MG63 (cell line): ENCODE data around the gene ABHD12. TPM values are rescaled to one million over a fixed set of nuclear protein-coding genes. Genes with fewer than 3 reads are reported as not detected.

Experiments used
- DNase-seq: peaks from one replicate; pipeline ENCODE4 v3.0.0-alpha.2; 2020
- H3K27me3 ChIP-seq: fragments of 250-450 bp; sonication (Bioruptor Pico); 2 replicates; pipeline ENCODE4 v1.5.1; 2020; ENCODE audit warnings: mild to moderate bottlenecking, moderate library complexity
- H3K36me3 ChIP-seq: fragments of 250-450 bp; sonication (Bioruptor Pico); 2 replicates; pipeline ENCODE4 v1.5.1; 2020; ENCODE audit warnings: mild to moderate bottlenecking, moderate library complexity
- H3K4me3 ChIP-seq: fragments of 250-450 bp; sonication (Bioruptor Pico); 2 replicates; pipeline ENCODE4 v1.5.1; 2020; ENCODE audit warnings: mild to moderate bottlenecking, moderate library complexity
- H3K9me3 ChIP-seq: fragments of 250-450 bp; sonication (Bioruptor Pico); 2 replicates; pipeline ENCODE4 v1.5.1; 2020; ENCODE audit warnings: mild to moderate bottlenecking, moderate library complexity
- total RNA-seq: library from RNA; depleted of rRNA; stranded (reverse); fragments of >200 nt; shearing (Covaris generic); gene quantifications from 2 replicates; pipeline ENCODE4 v1.2.3, GENCODE V29; 2014; ENCODE audit warnings: low replicate concordance

The ABHD12 gene
- total RNA-seq, 1 experiment from 2014 or later: 15.9 TPM

- H3K4me3 ChIP-seq: no peak overlapping the region
- no peaks in the 10 kb centered on the region for H3K9me3 ChIP-seq
- H3K36me3 ChIP-seq: peaks cover 2% of the 10 kb centered on the region; the same call in 1 of the 2 replicates
- no peak for DNase-seq
- no peaks in the 10 kb centered on the region for H3K27me3 ChIP-seq
Observed at GRCh38 chr20:25282796-25283195, 107.8 kb downstream of the ABHD12 start.

- Histone ChIP-seq H3K4me3 (no peak overlapping the region), H3K36me3 (peaks cover 2% of the 10 kb centered on the region; the same call in 1 of the 2 replicates), H3K27me3 (no peaks in the 10 kb centered on the region), H3K9me3 (no peaks in the 10 kb centered on the region)
- no peak for DNase-seq
Observed at GRCh38 chr20:25282034-25282781, 108.4 kb downstream of the ABHD12 start.

GRCh38 chr20:25281541-25281991 lies 109.1 kb downstream of the ABHD12 start:
- Histone ChIP-seq H3K36me3 (peaks cover 2% of the 10 kb centered on the region; the same call in 1 of the 2 replicates), H3K4me3 (no peak overlapping the region), H3K27me3 (no peaks in the 10 kb centered on the region), H3K9me3 (no peaks in the 10 kb centered on the region)
- DNase-seq: no peak

- peaks cover 2% of the 10 kb centered on the region; the same call in 1 of the 2 replicates for H3K36me3 ChIP-seq
- H3K9me3 ChIP-seq: no peaks in the 10 kb centered on the region
- H3K4me3 ChIP-seq: no peak overlapping the region
- no peak for DNase-seq
- no peaks in the 10 kb centered on the region for H3K27me3 ChIP-seq
Observed at GRCh38 chr20:25280574-25281535, 109.8 kb downstream of the ABHD12 start.

- no peaks in the 10 kb centered on the region for H3K9me3 ChIP-seq
- no peak overlapping the region for H3K4me3 ChIP-seq
- H3K27me3 ChIP-seq: no peaks in the 10 kb centered on the region
- peaks cover 2% of the 10 kb centered on the region; the same call in 1 of the 2 replicates for H3K36me3 ChIP-seq
- DNase-seq: no peak
Observed at GRCh38 chr20:25280051-25280573, 110.5 kb downstream of the ABHD12 start.

- H3K36me3 ChIP-seq: peaks cover 3% of the 10 kb centered on the region; the same call in 1 of the 2 replicates
- H3K4me3 ChIP-seq: no peak overlapping the region
- H3K9me3 ChIP-seq: no peaks in the 10 kb centered on the region
- H3K27me3 ChIP-seq: no peaks in the 10 kb centered on the region
- no peak for DNase-seq
Observed at GRCh38 chr20:25279403-25279802, 111.2 kb downstream of the ABHD12 start.

GRCh38 chr20:25278636-25279361 lies 111.8 kb downstream of the ABHD12 start:
- no peak for DNase-seq
- Histone ChIP-seq H3K9me3 (no peaks in the 10 kb centered on the region), H3K4me3 (no peak overlapping the region), H3K36me3 (peaks cover 4% of the 10 kb centered on the region; the same call in 1 of the 2 replicates), H3K27me3 (no peaks in the 10 kb centered on the region)

GRCh38 chr20:25277941-25278521 lies 112.6 kb downstream of the ABHD12 start:
- DNase-seq: no peak
- no peaks in the 10 kb centered on the region for H3K27me3 ChIP-seq
- no peaks in the 10 kb centered on the region for H3K9me3 ChIP-seq
- H3K4me3 ChIP-seq: no peak overlapping the region
- peaks cover 4% of the 10 kb centered on the region; the same call in 1 of the 2 replicates for H3K36me3 ChIP-seq

GRCh38 chr20:25277051-25277801 lies 113.4 kb downstream of the ABHD12 start:
- DNase-seq: no peak
- Histone ChIP-seq H3K9me3 (no peaks in the 10 kb centered on the region), H3K27me3 (no peaks in the 10 kb centered on the region), H3K4me3 (no peak overlapping the region), H3K36me3 (peaks cover 4% of the 10 kb centered on the region; the same call in 1 of the 2 replicates)

- H3K36me3 ChIP-seq: peaks cover 2% of the 10 kb centered on the region; the same call in 1 of the 2 replicates
- no peak for DNase-seq
- H3K9me3 ChIP-seq: no peaks in the 10 kb centered on the region
- no peak overlapping the region for H3K4me3 ChIP-seq
- H3K27me3 ChIP-seq: no peaks in the 10 kb centered on the region
Observed at GRCh38 chr20:25276533-25277050, 114.0 kb downstream of the ABHD12 start.

GRCh38 chr20:25275813-25276532 lies 114.7 kb downstream of the ABHD12 start:
- no peak overlapping the region for H3K4me3 ChIP-seq
- H3K9me3 ChIP-seq: no peaks in the 10 kb centered on the region
- no peak for DNase-seq
- peaks cover 2% of the 10 kb centered on the region; the same call in 1 of the 2 replicates for H3K36me3 ChIP-seq
- H3K27me3 ChIP-seq: no peaks in the 10 kb centered on the region

- H3K27me3 ChIP-seq: no peaks in the 10 kb centered on the region
- no peak for DNase-seq
- H3K36me3 ChIP-seq: peaks cover 2% of the 10 kb centered on the region; the same call in 1 of the 2 replicates
- no peaks in the 10 kb centered on the region for H3K9me3 ChIP-seq
- no peak overlapping the region for H3K4me3 ChIP-seq
Observed at GRCh38 chr20:25274891-25275812, 115.5 kb downstream of the ABHD12 start.

GRCh38 chr20:25274481-25274880 lies 116.2 kb downstream of the ABHD12 start:
- Histone ChIP-seq H3K9me3 (no peaks in the 10 kb centered on the region), H3K36me3 (peaks cover 2% of the 10 kb centered on the region; the same call in 1 of the 2 replicates), H3K27me3 (no peaks in the 10 kb centered on the region), H3K4me3 (no peak overlapping the region)
- DNase-seq: no peak
